NOMO-1 (cell line): ENCODE results near the gene IFIH1.
A peak's percentile ranks its signal among the peaks of the same experiment; 100 is the strongest.

Experiments
- DNase-seq, 2 experiments: peaks; one replicate each; lab custom pipeline; 2025; ENCODE audit not compliant: unreplicated experiment in 2 of 2; lab: John Stamatoyannopoulos, UW

Gene IFIH1

DNA sequence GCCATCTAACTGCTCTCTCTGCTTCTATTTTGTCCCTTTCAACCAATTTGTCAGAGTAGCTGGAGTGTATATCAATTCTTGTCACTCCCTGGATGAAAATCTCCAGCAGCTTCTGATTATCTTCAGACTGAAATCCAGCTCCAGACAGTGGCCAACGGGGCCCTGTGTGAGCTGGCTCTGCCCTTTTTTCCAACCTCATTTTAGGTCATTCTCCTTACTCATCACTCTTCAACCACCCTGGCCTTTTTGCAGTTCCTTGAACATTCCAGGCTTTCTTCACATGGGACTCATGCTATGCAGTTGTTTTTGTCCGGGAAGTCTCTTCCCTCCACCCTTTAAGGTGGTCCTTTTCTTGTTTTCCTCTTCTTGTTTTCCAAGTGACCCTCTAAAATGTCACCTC is 59.8 kb downstream of the IFIH1 start:
- DNase-seq, result no peak

GRCh38 chr2:162258169-162258568 is 60.3 kb downstream of the IFIH1 start:
- DNase-seq, result no peak

GRCh38 chr2:162257425-162257824 is 61.1 kb downstream of the IFIH1 start:
- DNase-seq, result no peak

- no peak for DNase-seq
Observed at GRCh38 chr2:162256591-162256991, 61.9 kb downstream of the IFIH1 start.

GRCh38 chr2:162254236-162254871 is 64.1 kb downstream of the IFIH1 start:
- no peak for DNase-seq

DNA sequence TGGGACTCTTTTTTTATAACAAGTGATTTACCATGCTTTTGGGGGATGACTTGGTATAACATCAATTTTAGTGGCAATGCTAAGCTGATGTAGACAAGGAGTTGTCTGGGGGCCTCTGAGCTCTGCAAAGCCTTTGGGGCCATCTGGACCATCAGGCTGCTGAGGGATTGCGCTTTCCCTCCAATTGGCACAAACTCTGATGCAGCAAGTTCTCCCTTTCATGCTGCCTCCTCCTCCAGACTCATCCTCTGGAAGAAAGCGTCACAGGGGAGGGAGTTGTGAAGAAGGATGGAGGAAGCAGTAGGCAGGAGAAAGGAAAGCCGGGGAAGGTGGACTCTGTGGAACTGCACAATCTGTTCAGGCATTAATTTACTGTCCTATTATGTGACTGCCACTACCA is 65.0 kb downstream of the IFIH1 start:
- DNase-seq, result no peak

- DNase-seq, result peak in 1 of 2 experiments; percentile 52
Observed at GRCh38 chr2:162252153-162252552, 66.3 kb downstream of the IFIH1 start.

GRCh38 chr2:162245781-162246180 is 72.7 kb downstream of the IFIH1 start:
- no peak for DNase-seq

DNA sequence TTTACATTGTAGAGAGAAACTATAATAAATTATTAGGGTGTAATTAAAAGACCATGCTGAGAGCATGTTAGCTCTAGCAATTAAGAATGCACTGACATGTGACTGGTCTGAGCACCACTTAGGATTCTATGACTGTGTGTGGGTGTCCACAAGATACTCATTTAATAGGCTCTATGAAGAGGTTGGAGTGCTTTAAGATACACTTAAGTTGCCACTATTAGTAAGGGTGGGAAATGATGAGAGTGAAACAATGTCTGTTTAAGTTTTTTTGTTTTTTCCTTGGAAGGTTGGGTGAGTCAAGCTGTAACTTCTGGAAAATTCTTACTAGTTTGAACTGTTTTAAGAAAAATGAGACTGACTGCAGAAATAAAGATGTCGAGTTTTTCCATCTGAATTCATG is 73.4 kb downstream of the IFIH1 start:
- no peak for DNase-seq

DNA sequence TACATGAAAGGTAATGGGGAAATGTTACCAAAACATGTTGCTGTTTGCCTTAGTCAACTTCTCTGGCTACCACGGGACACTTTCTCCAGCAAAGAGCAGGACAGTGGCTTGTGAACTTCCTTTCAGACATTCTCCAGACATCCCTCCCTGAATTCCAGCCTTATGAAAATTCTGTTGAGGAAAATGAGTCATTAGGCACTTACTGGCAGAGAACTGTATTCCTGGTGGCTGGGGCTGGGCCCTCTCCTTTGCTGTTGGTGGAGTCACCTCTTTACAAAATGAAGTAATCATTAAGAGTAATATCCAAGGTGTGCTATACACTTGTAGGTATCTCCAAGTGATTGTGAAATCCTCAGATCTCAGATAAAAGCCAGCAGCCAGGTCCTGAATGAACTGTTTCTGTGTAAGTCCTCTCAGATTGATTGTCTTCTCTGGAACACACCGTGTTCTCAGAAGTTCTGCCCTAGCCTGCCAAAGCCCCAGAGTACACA is 73.9 kb downstream of the IFIH1 start:
- no peak for DNase-seq

DNA sequence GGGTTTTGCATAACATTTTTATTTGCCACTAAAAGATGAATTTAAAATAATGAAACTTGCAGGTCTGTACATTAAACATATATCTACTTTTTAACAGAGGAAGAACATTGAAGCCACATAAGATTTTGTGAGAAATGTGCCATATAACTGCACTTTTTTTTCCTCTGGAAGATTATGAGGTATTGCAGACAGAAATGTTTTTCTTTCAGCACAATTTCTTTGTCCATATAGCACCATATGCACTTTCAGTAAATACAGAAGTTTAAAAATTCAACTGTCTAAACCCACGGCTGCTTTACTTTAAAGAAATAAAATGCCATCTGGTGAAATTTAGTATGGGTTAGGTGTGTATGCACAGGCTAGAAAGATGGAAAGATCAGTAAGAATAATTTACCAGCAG is 74.8 kb downstream of the IFIH1 start:
- DNase-seq, result no peak

- DNase-seq, result no peak
Observed at GRCh38 chr2:162243294-162243693, 75.2 kb downstream of the IFIH1 start, which contains the start of gene FAP. TSS of gene FAP (minus strand) at chr2:162243445. CDS start at chr2:162243327, 118 bp downstream.

- no peak for DNase-seq
Observed at GRCh38 chr2:162242586-162243280, 75.8 kb downstream of the IFIH1 start.

- DNase-seq, result no peak
Observed at GRCh38 chr2:162241571-162241970, 76.9 kb downstream of the IFIH1 start.

- DNase-seq, result no peak
Observed at GRCh38 chr2:162234620-162235462, 83.6 kb downstream of the IFIH1 start.

GRCh38 chr2:162233197-162233596 is 85.3 kb downstream of the IFIH1 start:
- peak; percentile 63 to 68 for DNase-seq

GRCh38 chr2:162232671-162233070 is 85.8 kb downstream of the IFIH1 start:
- DNase-seq, result no peak

GRCh38 chr2:162232027-162232426 is 86.5 kb downstream of the IFIH1 start:
- DNase-seq, result no peak

- DNase-seq, result no peak
Observed at GRCh38 chr2:162230761-162231160, 87.7 kb downstream of the IFIH1 start.

GRCh38 chr2:162226836-162227235 is 91.6 kb downstream of the IFIH1 start:
- no peak for DNase-seq

GRCh38 chr2:162221064-162221463 is 97.4 kb downstream of the IFIH1 start:
- DNase-seq, result peak; percentile 53 to 57
